H1 (cell line): ENCODE results near the gene RNF44.

ENCODE experiments used
- CHD1 ChIP-seq: IDR thresholded peaks from 2 replicates; pipeline ENCODE4 v1.6.1; 2012; ENCODE audit warnings: low read depth, low read length, improper control_type of control experiment
- CTCF ChIP-seq, 3 experiments: IDR thresholded peaks; 1 replicate in 2 of 3; 2 replicates in 1 of 3; pipeline versions ENCODE4 v1.5.1 to v1.6.1; 2011; ENCODE audit warnings: low read length in 3 of 3, mild to moderate bottlenecking in 3 of 3, inconsistent platforms in 2 of 3, low read depth in 1 of 3, moderate library complexity in 1 of 3; ENCODE audit not compliant: insufficient read depth in 1 of 3; ENCODE audit errors: control extremely low read depth in 1 of 3
- JUN ChIP-seq: IDR thresholded peaks from 2 replicates; pipeline ENCODE4 v1.6.1; 2011; ENCODE audit warnings: low read depth, mild to moderate bottlenecking, improper control_type of control experiment, low read length
- POLR2A ChIP-seq, 2 experiments: IDR thresholded peaks; 1 replicate in 1 of 2; 2 replicates in 1 of 2; pipeline ENCODE4 v1.6.1; 2011; ENCODE audit warnings: low read depth in 2 of 2, low read length in 2 of 2, mild to moderate bottlenecking in 2 of 2; ENCODE audit errors: control extremely low read depth in 1 of 2
- POLR2AphosphoS5 ChIP-seq: IDR thresholded peaks from 2 replicates; pipeline ENCODE4 v1.6.1; 2011; ENCODE audit warnings: low read depth, low read length

GRCh38 chr5:176530983-176531901 lies 6.0 kb downstream of the RNF44 start:
- TF ChIP-seq POLR2A (IDR thresholded peaks at IDR 0.05; ENCODE audit: control extremely low read depth in 1 of 2, low read depth in 2 of 2, low read length in 2 of 2) (no peak; a peak in 2 of 3 replicates), CTCF (IDR thresholded peaks at IDR 0.05; ENCODE audit: control extremely low read depth in 1 of 3, insufficient read depth in 1 of 3, low read depth in 1 of 3, low read length in 3 of 3) (no peak), JUN (no peak), POLR2AphosphoS5 (no peak; the same call in 1 of the 2 replicates), CHD1 (no peak)
